Neural progenitor cell (in vitro differentiated cells): Measurements from ENCODE around the gene SH3GL1. TPM values are rescaled to one million over a fixed set of nuclear protein-coding genes. Genes with fewer than 3 reads are reported as not detected.

Source experiments
- DNase-seq: peaks from one replicate; pipeline ENCODE4 v3.0.0-alpha.2; 2016; ENCODE audit warnings: low spot score
- H2AFZ ChIP-seq: fragments of 200-600 bp; sonication (generic); replicated peaks from 2 replicates; pipeline ENCODE4 v1.6.1; 2016; ENCODE audit warnings: antibody characterized with exemption
- H3F3A ChIP-seq: fragments of 200-600 bp; sonication (generic); 2 replicates; pipeline ENCODE4 v1.6.1; 2016; ENCODE audit warnings: antibody characterized with exemption, low read depth
- H3K27ac ChIP-seq: fragments of 200-600 bp; sonication (generic); 2 replicates; pipeline ENCODE4 v1.5.1; 2016; ENCODE audit warnings: mild to moderate bottlenecking
- H3K27me3 ChIP-seq: fragments of 200-600 bp; sonication (generic); 2 replicates; pipeline ENCODE4 v1.6.1; 2016; ENCODE audit warnings: mild to moderate bottlenecking, moderate library complexity
- H3K36me3 ChIP-seq: fragments of 200-600 bp; sonication (generic); 2 replicates; pipeline ENCODE4 v1.5.1; 2016
- H3K4me1 ChIP-seq: fragments of 200-600 bp; sonication (generic); 2 replicates; pipeline ENCODE4 v1.6.1; 2016; ENCODE audit warnings: mixed run types
- H3K4me2 ChIP-seq: fragments of 200-600 bp; sonication (generic); 2 replicates; pipeline ENCODE4 v1.6.1; 2016
- H3K4me3 ChIP-seq: fragments of 200-600 bp; sonication (generic); 2 replicates; pipeline ENCODE4 v1.5.1; 2016
- H3K79me2 ChIP-seq: fragments of 200-600 bp; sonication (generic); 2 replicates; pipeline ENCODE4 v1.6.1; 2016; ENCODE audit warnings: low read depth
- H3K9ac ChIP-seq: fragments of 200-600 bp; sonication (generic); 2 replicates; pipeline ENCODE4 v1.6.1; 2016
- H3K9me3 ChIP-seq: fragments of 200-600 bp; sonication (generic); 2 replicates; pipeline ENCODE4 v1.5.1; 2016; ENCODE audit warnings: low read depth
- H4K20me1 ChIP-seq: fragments of 200-600 bp; sonication (generic); 2 replicates; pipeline ENCODE4 v1.6.1; 2016; ENCODE audit warnings: low read depth
- H3K27ac Mint-ChIP-seq: 3 replicates; pipeline ENCODE4 v1.8.0; 2021; ENCODE audit warnings: mixed read lengths
- H3K27me3 Mint-ChIP-seq: 2 replicates; pipeline ENCODE4 v1.8.0; 2022; ENCODE audit warnings: low read depth, mild to moderate bottlenecking, inconsistent platforms, moderate library complexity, mixed read lengths; ENCODE audit not compliant: insufficient read depth
- H3K36me3 Mint-ChIP-seq: 3 replicates; pipeline ENCODE4 v1.8.0; 2021; ENCODE audit warnings: mixed read lengths
- H3K4me1 Mint-ChIP-seq: 3 replicates; pipeline ENCODE4 v1.8.0; 2021; ENCODE audit warnings: mixed read lengths
- H3K4me3 Mint-ChIP-seq: 3 replicates; pipeline ENCODE4 v1.8.0; 2021; ENCODE audit warnings: mild to moderate bottlenecking, moderate library complexity, mixed read lengths
- H3K9me3 Mint-ChIP-seq: 3 replicates; pipeline ENCODE4 v1.8.0; 2020; ENCODE audit warnings: mixed read lengths
- CTCF ChIP-seq: fragments of 200-600 bp; sonication (generic); IDR thresholded peaks from 2 replicates; pipeline ENCODE4 v1.5.1; 2017; ENCODE audit warnings: antibody characterized with exemption, mild to moderate bottlenecking
- EZH2 ChIP-seq: fragments of 200-600 bp; sonication (generic); IDR thresholded peaks from 2 replicates; pipeline ENCODE4 v1.6.1; 2017; ENCODE audit warnings: antibody characterized with exemption, mild to moderate bottlenecking, moderate library complexity
- EZH2phosphoT487 ChIP-seq: fragments of 200-600 bp; sonication (generic); IDR thresholded peaks from 2 replicates; pipeline ENCODE4 v1.6.1; 2017; ENCODE audit warnings: antibody characterized with exemption
- total RNA-seq: library from RNA; depleted of rRNA; stranded (reverse); fragments of >200 nt; gene quantifications from 2 replicates; pipeline ENCODE4 v1.2.3, GENCODE V29; 2015; ENCODE audit warnings: low replicate concordance

Gene SH3GL1
- total RNA-seq, 1 donor from 2014 or later = 25.3 TPM

- peaks cover 14% of the 10 kb centered on the region for H3K27me3 Mint-ChIP-seq
- Histone ChIP-seq H3K79me2 (no peaks in the 10 kb centered on the region), H3K4me3 (no peak overlapping the region), H3K27me3 (peaks cover 11% of the 10 kb centered on the region), H3K36me3 (no peaks in the 10 kb centered on the region), H3K27ac (no peak overlapping the region), H3K9me3 (no peaks in the 10 kb centered on the region), H3F3A (peaks cover 21% of the 10 kb centered on the region), H2AFZ (no peak overlapping the region), H3K4me1 (peaks cover 3% of the 10 kb centered on the region), H3K4me2 (no peak overlapping the region), H4K20me1 (peaks cover 5% of the 10 kb centered on the region), H3K9ac (no peak overlapping the region)
- DNase-seq = no peak
- H3K4me1 Mint-ChIP-seq = peaks cover 19% of the 10 kb centered on the region
- H3K4me3 Mint-ChIP-seq = no peak overlapping the region
- TF ChIP-seq EZH2phosphoT487 (no peak), CTCF (no peak), EZH2 (no peak)
- H3K36me3 Mint-ChIP-seq = peaks cover 21% of the 10 kb centered on the region
- H3K9me3 Mint-ChIP-seq = peaks cover 19% of the 10 kb centered on the region
- H3K27ac Mint-ChIP-seq = no peak overlapping the region
These were observed 77.2 kb downstream of the SH3GL1 start for GRCh38 chr19:4322942-4323665.

GRCh38 chr19:4320419-4320818, 79.9 kb downstream of the SH3GL1 start:
- Histone ChIP-seq H3K36me3 (no peaks in the 10 kb centered on the region), H4K20me1 (no peaks in the 10 kb centered on the region), H3K79me2 (no peaks in the 10 kb centered on the region), H3F3A (no peaks in the 10 kb centered on the region), H3K9me3 (no peaks in the 10 kb centered on the region), H3K27ac (no peak overlapping the region), H3K4me3 (no peak overlapping the region), H3K27me3 (no peaks in the 10 kb centered on the region), H3K9ac (no peak overlapping the region), H2AFZ (no peak overlapping the region), H3K4me2 (no peak overlapping the region), H3K4me1 (no peaks in the 10 kb centered on the region)
- Mint-ChIP-seq H3K27me3 (peaks cover 11% of the 10 kb centered on the region), H3K4me1 (peaks cover 2% of the 10 kb centered on the region), H3K4me3 (no peak overlapping the region), H3K27ac (no peak overlapping the region), H3K9me3 (peaks cover 19% of the 10 kb centered on the region), H3K36me3 (peaks cover 31% of the 10 kb centered on the region)
- TF ChIP-seq CTCF (no peak), EZH2phosphoT487 (no peak), EZH2 (no peak)
- no peak for DNase-seq

- H3K9me3 ChIP-seq = no peaks in the 10 kb centered on the region
- H3K4me3 Mint-ChIP-seq = no peak overlapping the region
- no peaks in the 10 kb centered on the region for H3F3A ChIP-seq
- no peaks in the 10 kb centered on the region for H4K20me1 ChIP-seq
- H3K4me3 ChIP-seq = no peak overlapping the region
- H3K27ac Mint-ChIP-seq = no peak overlapping the region
- no peaks in the 10 kb centered on the region for H3K79me2 ChIP-seq
- peaks cover 34% of the 10 kb centered on the region for H3K36me3 Mint-ChIP-seq
- no peaks in the 10 kb centered on the region for H3K4me1 ChIP-seq
- H3K36me3 ChIP-seq = no peaks in the 10 kb centered on the region
- no peak overlapping the region for H3K27ac ChIP-seq
- peaks cover 11% of the 10 kb centered on the region for H3K27me3 Mint-ChIP-seq
- H3K4me2 ChIP-seq = no peak overlapping the region
- H3K27me3 ChIP-seq = no peaks in the 10 kb centered on the region
- no peak for DNase-seq
- H3K4me1 Mint-ChIP-seq = no peaks in the 10 kb centered on the region
- TF ChIP-seq EZH2 = no peak
- TF ChIP-seq EZH2phosphoT487 = no peak
- TF ChIP-seq CTCF = no peak
- H3K9ac ChIP-seq = no peak overlapping the region
- H3K9me3 Mint-ChIP-seq = peaks cover 19% of the 10 kb centered on the region
- no peak overlapping the region for H2AFZ ChIP-seq
These were observed 81.2 kb downstream of the SH3GL1 start for GRCh38 chr19:4319067-4319718.
